ENCODE results near the gene ANXA11. TPM values are rescaled to one million over a fixed set of nuclear protein-coding genes. Genes with fewer than 3 reads are reported as not detected.
"Not testable (repeated sequence)": the region's sequence is repeated elsewhere in the genome, so short reads cannot be mapped to it uniquely, and the experiment has no call there.

Gene ANXA11
- total and polyA plus RNA-seq, 2 of the 8 experiments (the other 6 are each of a cell fraction or from before 2014, with no cell fraction given) = 40.5 to 84.9 TPM

DNA sequence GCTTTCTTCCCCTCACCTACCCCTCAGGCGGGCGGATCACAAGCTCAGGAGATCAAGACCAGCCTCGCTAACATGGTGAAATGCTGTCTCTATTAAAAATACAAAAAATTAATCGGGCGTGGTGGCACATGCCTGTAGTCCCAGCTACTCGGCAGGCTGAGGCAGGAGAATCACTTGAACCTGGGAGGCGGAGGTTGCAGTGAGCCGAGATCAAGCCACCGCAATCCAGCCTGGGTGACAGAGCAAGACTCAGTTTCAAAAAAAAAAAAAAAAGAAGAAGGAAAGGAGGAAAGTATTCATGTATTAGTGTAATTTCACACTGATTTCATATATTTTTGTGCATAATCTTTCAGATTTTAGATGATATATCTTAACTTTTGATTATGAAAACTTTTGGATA is 71.7 kb downstream of the ANXA11 start:
- not testable (repeated sequence) for H2BK120ac ChIP-seq (replicated peaks; ENCODE audit: low read depth, low read length); H2BK12ac ChIP-seq (ENCODE audit: low read depth, low read length); H3K56ac ChIP-seq (replicated peaks; ENCODE audit: insufficient read length, low read depth, low read length); H4K20me1 ChIP-seq (replicated peaks in 1 of 2; ENCODE audit: control insufficient read depth in 1 of 2, insufficient read depth in 2 of 2, low read length in 2 of 2); H3K9ac ChIP-seq (replicated peaks in 1 of 4; ENCODE audit: extremely low read depth in 1 of 4, low read depth in 3 of 4, low read length in 3 of 4); H3K79me2 ChIP-seq (ENCODE audit: control insufficient read depth in 1 of 2, insufficient read depth in 2 of 2, low read length in 2 of 2); H4K5ac ChIP-seq (ENCODE audit: insufficient read length, low read depth, low read length); DNase-seq (ENCODE audit: low read depth in 1 of 2, low spot score in 2 of 2); H3K27ac ChIP-seq (ENCODE audit: low read depth, low read length); H2BK20ac ChIP-seq (ENCODE audit: low read length); H3K4me3 ChIP-seq (ENCODE audit: extremely low read depth in 1 of 4, insufficient read depth in 2 of 4, low read depth in 3 of 4, low read length in 4 of 4); H2AK5ac ChIP-seq (ENCODE audit: low read depth, low read length); H3K79me1 ChIP-seq (ENCODE audit: low read depth, low read length); H3K23me2 ChIP-seq (ENCODE audit: low read depth, low read length); H2BK15ac ChIP-seq (ENCODE audit: low read length); H3K4ac ChIP-seq (replicated peaks; ENCODE audit: insufficient read length, low read depth, low read length); H2AFZ ChIP-seq (ENCODE audit: low read length); H4K91ac ChIP-seq (replicated peaks; ENCODE audit: insufficient read length, low read length); H4K8ac ChIP-seq (ENCODE audit: extremely low read depth, insufficient read depth, low read length); H3K36me3 ChIP-seq (ENCODE audit: control insufficient read depth in 2 of 4, insufficient read depth in 4 of 4, low read length in 3 of 4); H2BK5ac ChIP-seq (ENCODE audit: low read depth, low read length); H3K23ac ChIP-seq (ENCODE audit: insufficient read length); FAIRE-seq; H3K14ac ChIP-seq (ENCODE audit: insufficient read length); H3K9me3 ChIP-seq (ENCODE audit: insufficient read depth in 2 of 2, low read depth in 1 of 2, low read length in 1 of 2)
- 83% methylated on average over 7 of the region's 9 CpGs; no CpG with 5 or more reads in 1 of the 2 experiments for WGBS, 2 experiments (ENCODE audit: extremely low coverage in 1 of 2, insufficient coverage in 1 of 2, insufficient read length in 1 of 2, insufficient replicate concordance in 2 of 2, low coverage in 1 of 2, low lambda C conversion rate in 2 of 2, missing lambda C conversion rate in 1 of 2)
- Histone ChIP-seq H3K18ac (ENCODE audit: extremely low read depth, low read length) (peak overlapping the region; percentile 75), H3K4me1 (replicated peaks in 1 of 4; ENCODE audit: control insufficient read depth in 3 of 4, insufficient read depth in 4 of 4, low read length in 3 of 4) (peaks cover 5 to 12% (median 8%) of the 10 kb centered on the region in 4 experiments; a peak in 6 of 7 replicates), H3K27me3 (replicated peaks in 1 of 4; ENCODE audit: control insufficient read depth in 3 of 4, extremely low read depth in 1 of 4, insufficient read depth in 3 of 4, low read length in 3 of 4) (peaks cover 0 to 11% (median 8%) of the 10 kb centered on the region in 4 experiments; a peak in 4 of 7 replicates), H3K4me2 (ENCODE audit: insufficient read depth in 1 of 2, low read depth in 2 of 2, low read length in 2 of 2) (peak overlapping the region; percentile 68 to 79; a peak in 3 of 4 replicates)
- ChIA-PET CTCF (ENCODE audit: partially characterized antibody) (interaction anchor here (0.7 to 5.3 kb wide), 8 partner anchors 8 to 89 kb away, joined by 3 to 57 read pairs (median 4); no protein-coding TSS in a partner anchor), POLR2A (ENCODE audit: partially characterized antibody) (interaction anchor here (0.6 to 3.2 kb wide), 4 partner anchors 10 to 74 kb away, joined by 3 to 12 read pairs (median 4); partner anchors contain the start of gene TMEM254)
